PC-9 (cell line): ENCODE results near the gene PXMP2. TPM values are rescaled to one million over a fixed set of nuclear protein-coding genes. Genes with fewer than 3 reads are reported as not detected.

Experiments used
- BruUV-seq: library from RNA; stranded (reverse); fragments of 400-500 nt; replicated peaks from 2 replicates; lab custom pipeline; 2021; lab: Mats Ljungman, UMichigan
- CTCF ChIA-PET: fragments of 300-600 bp; sonication (Branson Sonifier 250); formaldehyde crosslinking; loops from one replicate; lab custom pipeline; 2022; ENCODE audit warnings: antibody characterized with exemption; lab: Charles Lee
- POLR2A ChIA-PET: fragments of 300-600 bp; sonication (Branson Sonifier 250); formaldehyde crosslinking; loops from one replicate; lab custom pipeline; 2022; ENCODE audit warnings: antibody characterized with exemption; ENCODE audit not compliant: unreplicated experiment; lab: Charles Lee
- DNase-seq, 2 experiments: peaks; one replicate each; pipeline versions ENCODE4 v3.0.0 to v3.0.0-alpha.2; 2015 to 2022; ENCODE audit warnings: mixed read lengths in 1 of 2
- H2AFZ ChIP-seq: fragments of 200-600 bp; sonication (generic); 2 replicates; pipeline ENCODE4 v1.8.1; 2017; ENCODE audit warnings: antibody characterized with exemption
- H3F3A ChIP-seq: fragments of 200-600 bp; sonication (generic); 2 replicates; pipeline ENCODE4 v1.8.1; 2017; ENCODE audit warnings: antibody characterized with exemption, mild to moderate bottlenecking, low read depth; ENCODE audit not compliant: insufficient read depth
- H3K27ac ChIP-seq: fragments of 200-600 bp; sonication (generic); 2 replicates; pipeline ENCODE4 v1.6.1; 2016; ENCODE audit warnings: mixed run types
- H3K27me3 ChIP-seq: fragments of 200-600 bp; sonication (generic); 2 replicates; pipeline ENCODE4 v1.6.1; 2016; ENCODE audit warnings: low read depth, mixed run types; ENCODE audit not compliant: insufficient read depth
- H3K36me3 ChIP-seq: fragments of 200-600 bp; sonication (generic); 2 replicates; pipeline ENCODE4 v1.6.1; 2016; ENCODE audit warnings: low read depth, mixed run types
- H3K4me1 ChIP-seq: fragments of 200-600 bp; sonication (generic); replicated peaks from 2 replicates; pipeline ENCODE4 v1.6.1; 2016; ENCODE audit warnings: mixed run types; ENCODE audit not compliant: insufficient read depth
- H3K4me2 ChIP-seq: fragments of 200-600 bp; sonication (generic); 2 replicates; pipeline ENCODE4 v1.6.1; 2017; ENCODE audit warnings: mixed run types
- H3K4me3 ChIP-seq: fragments of 200-600 bp; sonication (generic); 2 replicates; pipeline ENCODE4 v1.6.1; 2016; ENCODE audit warnings: mixed run types
- H3K79me2 ChIP-seq: fragments of 200-600 bp; sonication (generic); 2 replicates; pipeline ENCODE4 v1.6.1; 2017; ENCODE audit warnings: low read depth, mixed run types
- H3K9me2 ChIP-seq: fragments of 200-600 bp; sonication (generic); 2 replicates; pipeline ENCODE4 v1.8.1; 2017; ENCODE audit warnings: mild to moderate bottlenecking; ENCODE audit not compliant: insufficient read depth
- H3K9me3 ChIP-seq: fragments of 200-600 bp; sonication (generic); 2 replicates; pipeline ENCODE4 v1.8.1; 2016; ENCODE audit warnings: low read depth; ENCODE audit not compliant: insufficient read depth
- H4K20me1 ChIP-seq: fragments of 200-600 bp; sonication (generic); 2 replicates; pipeline ENCODE4 v1.8.1; 2017; ENCODE audit not compliant: insufficient read depth
- EZH2 ChIP-seq: fragments of 200-600 bp; sonication (generic); IDR thresholded peaks from 2 replicates; pipeline ENCODE4 v1.8.0; 2017; ENCODE audit warnings: antibody characterized with exemption, low read depth
- intact Hi-C: fragments of 100-400 bp; cut with micrococcal nuclease; formaldehyde crosslinking; loops from one replicate; pipeline ENCODE4 v1.10.0; 2022; ENCODE audit not compliant: unreplicated experiment
- total RNA-seq: library from RNA; stranded (reverse); gene quantifications from 2 replicates; pipeline ENCODE4 v1.2.3, GENCODE V29; 2021
- TF ChIP-seq, protein P1 (sequence below): fragments of 200-600 bp; sonication (generic); conservative IDR thresholded peaks from 2 replicates; pipeline ENCODE4 v1.6.1; 2017; ENCODE audit warnings: mixed run types, antibody characterized with exemption, mild to moderate bottlenecking, moderate library complexity

The PXMP2 gene
- total RNA-seq, 1 experiment from 2014 or later: 38.6 TPM

DNA sequence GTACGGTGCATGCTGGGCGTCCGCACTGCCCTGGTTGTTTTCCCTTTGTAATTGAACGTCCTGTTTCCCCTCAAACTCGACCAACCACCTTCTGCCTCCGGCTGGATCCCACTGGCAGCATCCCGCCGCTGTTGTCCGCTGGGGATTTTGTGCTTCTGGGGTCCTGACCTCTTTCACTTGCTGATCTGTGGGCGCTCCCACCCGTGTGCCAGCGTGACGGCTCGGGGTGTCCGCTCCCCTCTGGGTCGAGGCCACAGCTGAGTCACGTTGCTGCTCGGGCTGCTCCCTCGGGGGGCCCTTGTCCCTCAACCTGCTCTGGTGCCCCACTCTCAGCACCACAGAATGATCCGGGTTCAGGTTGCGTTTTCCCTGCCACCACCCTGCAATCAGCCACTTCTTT lies 31.3 kb downstream of the PXMP2 start:
- ChIA-PET POLR2A (no interaction called here), CTCF (no interaction called here)
- H2AFZ ChIP-seq: no peak overlapping the region
- H3K4me1 ChIP-seq: no peaks in the 10 kb centered on the region
- no peaks in the 10 kb centered on the region for H3K27me3 ChIP-seq
- H3K4me2 ChIP-seq: no peak overlapping the region
- no TSS peak for BruUV-seq
- no peak overlapping the region for H3K4me3 ChIP-seq
- H3K9me2 ChIP-seq: no peaks in the 10 kb centered on the region
- peaks cover 48% of the 10 kb centered on the region for H3F3A ChIP-seq
- H4K20me1 ChIP-seq: peaks cover 67% of the 10 kb centered on the region
- no peak for DNase-seq
- H3K27ac ChIP-seq: no peak overlapping the region
- H3K36me3 ChIP-seq: peaks cover 24% of the 10 kb centered on the region
- TF ChIP-seq, protein P1, sequence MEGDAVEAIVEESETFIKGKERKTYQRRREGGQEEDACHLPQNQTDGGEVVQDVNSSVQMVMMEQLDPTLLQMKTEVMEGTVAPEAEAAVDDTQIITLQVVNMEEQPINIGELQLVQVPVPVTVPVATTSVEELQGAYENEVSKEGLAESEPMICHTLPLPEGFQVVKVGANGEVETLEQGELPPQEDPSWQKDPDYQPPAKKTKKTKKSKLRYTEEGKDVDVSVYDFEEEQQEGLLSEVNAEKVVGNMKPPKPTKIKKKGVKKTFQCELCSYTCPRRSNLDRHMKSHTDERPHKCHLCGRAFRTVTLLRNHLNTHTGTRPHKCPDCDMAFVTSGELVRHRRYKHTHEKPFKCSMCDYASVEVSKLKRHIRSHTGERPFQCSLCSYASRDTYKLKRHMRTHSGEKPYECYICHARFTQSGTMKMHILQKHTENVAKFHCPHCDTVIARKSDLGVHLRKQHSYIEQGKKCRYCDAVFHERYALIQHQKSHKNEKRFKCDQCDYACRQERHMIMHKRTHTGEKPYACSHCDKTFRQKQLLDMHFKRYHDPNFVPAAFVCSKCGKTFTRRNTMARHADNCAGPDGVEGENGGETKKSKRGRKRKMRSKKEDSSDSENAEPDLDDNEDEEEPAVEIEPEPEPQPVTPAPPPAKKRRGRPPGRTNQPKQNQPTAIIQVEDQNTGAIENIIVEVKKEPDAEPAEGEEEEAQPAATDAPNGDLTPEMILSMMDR: no peak
- TF ChIP-seq EZH2: no peak
- H3K79me2 ChIP-seq: peaks cover 10% of the 10 kb centered on the region
- intact Hi-C loops: no loop called here
- no peaks in the 10 kb centered on the region for H3K9me3 ChIP-seq

DNA sequence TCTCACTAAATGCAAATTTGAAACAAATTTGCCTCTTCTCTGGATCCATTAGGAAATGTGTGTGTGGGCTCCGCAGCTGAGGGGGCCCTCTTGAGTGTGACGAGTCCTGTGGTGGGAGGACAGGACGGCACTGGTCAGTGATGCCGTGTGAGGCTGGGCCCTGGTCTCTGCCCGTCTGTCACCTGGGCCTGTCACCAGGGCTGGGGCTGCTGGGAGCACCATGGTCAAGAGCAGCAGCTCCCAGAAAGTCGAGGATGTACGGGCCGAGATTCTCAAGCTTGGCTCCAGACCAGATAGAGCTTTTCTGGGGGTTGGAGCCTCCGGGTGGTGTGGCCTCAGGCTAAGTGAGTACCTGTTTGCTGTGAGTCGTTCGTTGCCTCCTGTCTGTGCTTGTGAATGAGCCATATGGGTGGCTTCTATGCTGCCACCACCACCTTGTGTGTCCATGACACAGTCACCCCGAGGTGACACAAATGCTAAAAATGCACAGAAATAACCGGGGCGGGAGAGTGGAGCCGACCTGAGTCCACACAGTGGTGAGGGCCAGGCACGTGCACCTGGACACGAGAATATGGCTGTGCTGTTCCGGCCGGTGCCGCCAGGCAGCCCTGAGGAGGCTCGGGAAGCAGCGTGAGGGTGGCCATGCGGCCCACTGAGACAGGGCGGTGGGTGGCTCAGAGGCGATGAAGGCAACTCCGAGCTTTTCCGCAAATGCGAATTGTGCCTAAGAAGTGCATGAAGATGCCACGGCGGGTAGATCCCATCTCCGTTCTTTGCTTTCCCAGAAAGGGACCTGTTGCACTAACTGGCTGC lies 32.0 kb downstream of the PXMP2 start:
- no peak for DNase-seq
- H3K36me3 ChIP-seq: peaks cover 20% of the 10 kb centered on the region
- TF ChIP-seq, protein P1: no peak
- TF ChIP-seq EZH2: no peak

DNA sequence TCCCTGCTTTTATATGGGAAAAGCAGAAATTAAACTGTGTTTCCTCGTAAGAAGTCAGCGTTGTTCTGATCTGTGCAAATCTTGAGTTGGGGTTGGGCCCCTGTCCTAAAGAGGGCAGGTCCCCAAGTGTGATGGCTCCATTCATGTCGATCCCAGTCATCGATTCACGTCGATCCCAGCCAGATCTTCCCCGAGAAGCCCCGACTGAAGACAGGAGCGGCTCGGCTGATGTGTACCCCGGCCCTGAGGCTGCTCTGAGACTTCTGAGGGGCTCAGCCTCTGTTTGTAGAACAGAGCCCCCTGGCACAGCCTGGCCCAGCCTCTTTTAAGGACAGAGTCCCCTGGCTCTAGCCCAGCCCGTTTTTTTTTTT lies 32.6 kb downstream of the PXMP2 start:
- Histone ChIP-seq H3K27ac (no peak overlapping the region), H3K9me2 (no peaks in the 10 kb centered on the region), H3K27me3 (no peaks in the 10 kb centered on the region), H3K4me3 (no peak overlapping the region), H3K4me1 (no peaks in the 10 kb centered on the region), H3K79me2 (no peaks in the 10 kb centered on the region), H3K9me3 (no peaks in the 10 kb centered on the region), H3K36me3 (peaks cover 15% of the 10 kb centered on the region), H4K20me1 (peaks cover 63% of the 10 kb centered on the region), H3K4me2 (no peak overlapping the region), H3F3A (peaks cover 59% of the 10 kb centered on the region), H2AFZ (no peak overlapping the region)
- DNase-seq: no peak
- POLR2A ChIA-PET: no interaction called here
- intact Hi-C loops: no loop called here
- TF ChIP-seq, protein P1: no peak
- TF ChIP-seq EZH2: no peak
- BruUV-seq: no TSS peak
- CTCF ChIA-PET: no interaction called here

More for the DNA sequence above, 32.0 kb downstream of the PXMP2 start:
- Histone ChIP-seq H3K4me1 (no peaks in the 10 kb centered on the region), H4K20me1 (peaks cover 62% of the 10 kb centered on the region), H3K9me2 (no peaks in the 10 kb centered on the region), H3K9me3 (no peaks in the 10 kb centered on the region), H2AFZ (no peak overlapping the region), H3K4me2 (no peak overlapping the region), H3K27me3 (no peaks in the 10 kb centered on the region), H3K27ac (no peak overlapping the region), H3K4me3 (no peak overlapping the region), H3F3A (peaks cover 55% of the 10 kb centered on the region), H3K79me2 (peaks cover 3% of the 10 kb centered on the region)
- intact Hi-C loops: no loop called here
- no TSS peak for BruUV-seq
- ChIA-PET POLR2A (no interaction called here), CTCF (no interaction called here)
